Left forelimb (tissue), 1 donor: ENCODE data around the gene AUTS2.

ENCODE experiments used
- DNase-seq: peaks from one replicate; pipeline ENCODE4 v3.0.0-alpha.2; 2018; ENCODE audit warnings: low spot score

Gene AUTS2

GRCh38 chr7:70657989-70658632 is 1059.8 kb downstream of the AUTS2 start:
- DNase-seq = no peak

- no peak for DNase-seq
These were observed 1061.0 kb downstream of the AUTS2 start for GRCh38 chr7:70659263-70659662.

GRCh38 chr7:70660154-70660818 is 1062.0 kb downstream of the AUTS2 start:
- DNase-seq = no peak

GRCh38 chr7:70660819-70661191 is 1062.5 kb downstream of the AUTS2 start:
- DNase-seq = no peak

- DNase-seq = no peak
These were observed 1065.4 kb downstream of the AUTS2 start for GRCh38 chr7:70663680-70664079.

- no peak for DNase-seq
These were observed 1067.7 kb downstream of the AUTS2 start for GRCh38 chr7:70665997-70666396.

- DNase-seq = no peak
These were observed 1069.1 kb downstream of the AUTS2 start for GRCh38 chr7:70667406-70667805.

- DNase-seq = no peak
These were observed 1070.5 kb downstream of the AUTS2 start for GRCh38 chr7:70668606-70669358.

- no peak for DNase-seq
These were observed 1071.6 kb downstream of the AUTS2 start for GRCh38 chr7:70669854-70670253.

- DNase-seq = no peak
These were observed 1072.0 kb downstream of the AUTS2 start for GRCh38 chr7:70670288-70670687.

- no peak for DNase-seq
These were observed 1075.7 kb downstream of the AUTS2 start for GRCh38 chr7:70673778-70674570.

- DNase-seq = no peak
These were observed 1076.3 kb downstream of the AUTS2 start for GRCh38 chr7:70674571-70675010.

- DNase-seq = no peak
These were observed 1078.0 kb downstream of the AUTS2 start for GRCh38 chr7:70676243-70676642.

- no peak for DNase-seq
These were observed 1080.5 kb downstream of the AUTS2 start for GRCh38 chr7:70678621-70679251.

- DNase-seq = no peak
These were observed 1081.4 kb downstream of the AUTS2 start for GRCh38 chr7:70679661-70680060.

GRCh38 chr7:70680306-70680705 is 1082.0 kb downstream of the AUTS2 start:
- DNase-seq = no peak

- DNase-seq = no peak
These were observed 1082.6 kb downstream of the AUTS2 start for GRCh38 chr7:70680743-70681468.

- DNase-seq = no peak
These were observed 1083.4 kb downstream of the AUTS2 start for GRCh38 chr7:70681469-70682350.

GRCh38 chr7:70684173-70684572 is 1085.9 kb downstream of the AUTS2 start:
- no peak for DNase-seq

- no peak for DNase-seq
These were observed 1095.0 kb downstream of the AUTS2 start for GRCh38 chr7:70693321-70693685.
